SK-N-DZ (cell line): Measurements from ENCODE around the gene EFNA2.

Experiments used
- DNase-seq: peaks from one replicate; pipeline ENCODE4 v3.0.0-alpha.2; 2015; ENCODE audit warnings: low spot score

EFNA2 gene

GRCh38 chr19:1259876-1260748, 25.6 kb upstream of the EFNA2 start:
- no peak for DNase-seq

GRCh38 chr19:1260749-1261537, 24.7 kb upstream of the EFNA2 start:
- DNase-seq = peak; percentile 94

GRCh38 chr19:1261538-1261797, 24.2 kb upstream of the EFNA2 start:
- DNase-seq = peak; percentile 63

GRCh38 chr19:1261798-1262622, 23.7 kb upstream of the EFNA2 start:
- no peak for DNase-seq

- DNase-seq = no peak
These were observed 23.0 kb upstream of the EFNA2 start for GRCh38 chr19:1262623-1263123.

- no peak for DNase-seq
These were observed 22.5 kb upstream of the EFNA2 start for GRCh38 chr19:1263188-1263587.

GRCh38 chr19:1264801-1265614, 20.7 kb upstream of the EFNA2 start:
- no peak for DNase-seq

- DNase-seq = no peak
These were observed 20.0 kb upstream of the EFNA2 start for GRCh38 chr19:1265615-1266128.

GRCh38 chr19:1266129-1266915, 19.4 kb upstream of the EFNA2 start:
- peak; percentile 84 for DNase-seq

GRCh38 chr19:1266916-1267476, 18.7 kb upstream of the EFNA2 start:
- DNase-seq = peak; percentile 64

- DNase-seq = no peak
These were observed 18.0 kb upstream of the EFNA2 start for GRCh38 chr19:1267477-1268225.

GRCh38 chr19:1268226-1269064, 17.2 kb upstream of the EFNA2 start:
- DNase-seq = no peak

GRCh38 chr19:1269065-1269477, 16.6 kb upstream of the EFNA2 start, which contains the start of gene CIRBP:
TSS of gene CIRBP (plus strand) at chr19:1269332. CDS start at chr19:1270934, 1,602 bp downstream.
- peak; percentile 99 for DNase-seq

GRCh38 chr19:1269478-1270212, 16.0 kb upstream of the EFNA2 start:
- peak; percentile 85 for DNase-seq

- no peak for DNase-seq
These were observed 15.3 kb upstream of the EFNA2 start for GRCh38 chr19:1270213-1270853.

- no peak for DNase-seq
These were observed 14.7 kb upstream of the EFNA2 start for GRCh38 chr19:1270854-1271527.
